Dermis microvascular lymphatic vessel endothelial cell (primary cell): ENCODE results near the gene CALML5. TPM values are rescaled to one million over a fixed set of nuclear protein-coding genes. Genes with fewer than 3 reads are reported as not detected.

ENCODE experiments used
- DNase-seq, 2 donors: peaks; one replicate each; pipeline versions ENCODE4 v3.0.0 to v3.0.0-alpha.2; 2010; ENCODE audit warnings: low read depth in 2 of 2
- total RNA-seq: library from RNA; depleted of rRNA; stranded (reverse); fragments of >200 nt; gene quantifications from 2 replicates; pipeline ENCODE4 v1.2.1, GENCODE V29; 2014

Gene CALML5
- total RNA-seq, 1 donor from 2014 or later, result not detected

- DNase-seq, result no peak
Measured at GRCh38 chr10:5533098-5533731, 33.8 kb upstream of the CALML5 start.

- no peak for DNase-seq
Measured at GRCh38 chr10:5532618-5533097, 33.3 kb upstream of the CALML5 start.

GRCh38 chr10:5532307-5532605, 32.9 kb upstream of the CALML5 start:
- DNase-seq, result no peak

- DNase-seq, result no peak
Measured at GRCh38 chr10:5531558-5532306, 32.4 kb upstream of the CALML5 start.

- DNase-seq, result no peak
Measured at GRCh38 chr10:5530846-5531557, 31.6 kb upstream of the CALML5 start.

GRCh38 chr10:5530412-5530806, 31.0 kb upstream of the CALML5 start:
- DNase-seq, result no peak

- no peak for DNase-seq
Measured at GRCh38 chr10:5529702-5530411, 30.5 kb upstream of the CALML5 start.

GRCh38 chr10:5528989-5529701, 29.8 kb upstream of the CALML5 start:
- DNase-seq, result no peak

GRCh38 chr10:5527332-5528200, 28.2 kb upstream of the CALML5 start:
- DNase-seq, result no peak

- no peak for DNase-seq
Measured at GRCh38 chr10:5526691-5527331, 27.4 kb upstream of the CALML5 start.

GRCh38 chr10:5525561-5526341, 26.4 kb upstream of the CALML5 start:
- DNase-seq, result no peak

- DNase-seq, result no peak
Measured at GRCh38 chr10:5524641-5525560, 25.5 kb upstream of the CALML5 start, which contains the start of gene CALML3. Gene CALML3, plus strand, starts transcription at chr10:5524961. Its CDS starts 125 bp downstream, at chr10:5525086.

GRCh38 chr10:5523796-5524574, 24.6 kb upstream of the CALML5 start:
- DNase-seq, result no peak

GRCh38 chr10:5522913-5523560, 23.7 kb upstream of the CALML5 start:
- no peak for DNase-seq

- no peak for DNase-seq
Measured at GRCh38 chr10:5519054-5519453, 19.7 kb upstream of the CALML5 start.

- DNase-seq, result no peak
Measured at GRCh38 chr10:5518143-5518542, 18.8 kb upstream of the CALML5 start.

- no peak for DNase-seq
Measured at GRCh38 chr10:5517546-5517945, 18.2 kb upstream of the CALML5 start.
